GF-D8 (cell line): ENCODE results near the gene KCNQ1.

ENCODE experiments used
- DNase-seq: peaks from one replicate; lab custom pipeline; 2025; lab: John Stamatoyannopoulos, UW

The KCNQ1 gene

GRCh38 chr11:2796508-2797113 lies 351.8 kb downstream of the KCNQ1 start:
- DNase-seq = no peak

DNA sequence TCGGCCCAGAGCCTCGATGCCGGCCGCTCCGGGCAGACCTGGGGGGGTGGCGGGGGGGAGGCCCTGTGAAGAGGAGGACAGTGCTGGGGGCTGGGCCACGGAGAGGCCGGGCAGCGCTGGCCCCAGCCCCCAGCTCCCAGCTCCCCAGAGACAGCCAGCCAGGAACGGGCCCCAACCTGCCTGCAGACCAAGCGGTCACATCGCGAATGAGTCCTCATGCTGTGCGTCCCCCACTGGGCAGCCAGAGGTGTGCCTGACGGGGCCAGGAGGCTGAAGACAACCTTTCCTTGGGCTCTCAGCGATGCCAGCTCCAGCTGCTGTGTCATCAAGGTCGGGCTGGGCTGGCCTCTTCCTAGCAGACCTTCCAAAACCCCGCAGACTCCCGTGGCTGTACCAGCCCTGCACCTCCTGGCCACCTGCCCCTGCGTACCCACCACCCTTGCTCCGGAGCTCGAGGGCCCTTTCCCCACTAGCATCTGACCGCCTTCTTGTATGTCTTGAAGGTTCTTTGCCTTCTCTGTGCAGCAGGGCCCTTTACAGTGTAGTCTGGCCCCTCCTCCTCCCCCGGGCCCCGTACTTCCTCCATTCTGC lies 352.4 kb downstream of the KCNQ1 start:
- DNase-seq = no peak

DNA sequence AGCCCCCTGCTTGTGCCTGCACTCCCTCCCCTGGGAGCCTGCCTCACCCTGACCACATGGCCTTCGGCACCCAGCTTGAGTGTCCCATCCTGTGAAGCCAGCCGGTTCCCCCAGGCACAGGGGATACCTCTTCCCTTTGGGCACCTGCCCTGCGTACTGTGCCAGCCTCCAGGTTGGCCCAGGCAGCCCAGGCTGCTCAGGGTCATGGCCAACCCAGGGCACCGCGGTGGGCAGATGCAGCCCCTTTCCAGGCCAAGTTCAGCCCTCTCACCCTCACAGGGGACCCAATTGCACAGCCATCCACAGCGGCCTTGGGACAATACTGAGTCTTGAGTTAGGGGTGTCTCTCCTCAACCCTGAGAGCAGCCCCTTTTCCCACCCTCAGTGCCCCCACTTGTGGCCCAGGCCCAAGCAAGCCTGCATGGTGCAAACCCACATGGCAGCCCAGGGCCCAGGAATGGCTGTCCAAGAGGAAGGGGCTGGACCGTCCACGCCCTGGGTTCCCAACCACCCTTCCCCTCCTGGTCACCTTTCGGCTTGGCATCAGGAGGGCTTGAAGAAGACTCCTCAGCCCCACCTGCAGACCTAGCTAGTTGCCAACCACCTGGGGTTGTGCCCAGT lies 353.0 kb downstream of the KCNQ1 start:
- no peak for DNase-seq

- no peak for DNase-seq
These were observed 354.3 kb downstream of the KCNQ1 start for GRCh38 chr11:2798951-2799761.

GRCh38 chr11:2799881-2800654 lies 355.3 kb downstream of the KCNQ1 start:
- no peak for DNase-seq

- no peak for DNase-seq
These were observed 356.1 kb downstream of the KCNQ1 start for GRCh38 chr11:2800655-2801531.

DNA sequence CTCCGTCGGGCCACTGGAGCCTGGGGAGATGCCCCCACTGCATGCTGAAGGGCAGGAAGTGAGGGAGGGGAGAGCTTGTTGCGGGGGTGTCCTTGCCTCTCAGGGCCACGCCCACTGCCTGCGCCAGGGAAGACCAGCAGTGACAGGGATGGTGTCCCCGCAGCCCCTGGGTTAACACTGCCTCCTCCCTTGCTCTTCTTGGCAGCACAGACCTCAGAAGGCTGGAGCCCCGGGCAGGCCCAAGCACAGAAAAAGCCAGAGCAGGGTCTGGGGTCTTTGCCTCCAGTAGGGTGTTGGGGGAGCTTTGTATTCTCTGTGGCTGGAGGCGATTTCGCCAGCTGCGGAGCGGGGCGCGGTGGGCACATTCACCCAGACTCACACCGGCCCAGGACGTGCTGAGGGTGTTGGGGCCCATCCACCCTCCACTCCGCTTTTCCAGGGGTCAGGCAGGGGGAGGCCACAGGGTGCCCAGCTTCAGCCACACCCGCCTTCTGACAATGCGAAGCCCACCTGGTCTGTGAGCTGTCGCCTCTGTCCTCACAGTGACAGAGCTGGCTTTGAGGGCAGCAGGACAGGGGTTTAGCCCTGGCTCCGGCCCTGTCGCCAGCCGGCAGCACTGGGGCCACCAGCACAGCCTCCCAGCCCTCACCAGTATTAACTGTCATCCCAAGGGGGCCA lies 357.0 kb downstream of the KCNQ1 start:
- no peak for DNase-seq

DNA sequence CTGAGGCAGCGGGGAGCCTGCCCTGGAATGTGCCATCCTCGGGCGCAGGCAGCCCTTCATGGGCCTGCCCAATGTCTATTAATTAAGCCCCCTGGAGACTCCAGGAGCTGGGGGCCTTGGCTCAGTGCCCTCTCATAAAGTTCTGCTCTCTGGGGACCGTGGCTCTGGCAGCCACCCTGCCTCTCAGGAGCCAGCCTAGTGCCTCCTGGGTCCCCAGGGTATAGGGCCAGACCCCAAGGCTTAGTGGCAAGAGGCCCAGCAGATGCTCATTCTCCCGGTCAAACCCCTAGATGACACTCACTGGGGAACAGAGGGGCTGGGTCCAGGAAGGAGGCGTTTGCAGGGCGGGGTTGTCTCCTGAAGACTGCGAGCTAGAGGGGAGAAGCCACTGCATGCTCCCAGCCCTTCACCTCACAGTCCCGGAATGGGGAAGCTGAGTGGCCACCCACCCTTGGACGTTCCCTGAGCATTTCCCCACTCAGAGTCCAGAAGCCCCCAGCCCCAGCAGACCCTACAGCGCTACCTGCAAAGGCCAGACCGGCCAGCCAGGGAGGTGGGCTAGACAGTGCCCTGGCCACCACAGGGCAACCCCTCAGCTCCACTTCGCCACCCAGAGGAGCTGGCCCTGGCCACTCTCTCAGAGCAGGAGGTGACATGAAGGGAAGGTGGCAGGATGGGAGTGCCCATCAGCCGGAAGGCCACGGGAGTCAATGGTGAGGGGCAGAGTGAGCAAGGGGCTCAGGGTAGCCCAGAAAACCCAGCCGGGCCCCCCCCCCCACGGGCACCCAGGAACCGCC lies 357.8 kb downstream of the KCNQ1 start:
- DNase-seq = no peak

- no peak for DNase-seq
These were observed 358.6 kb downstream of the KCNQ1 start for GRCh38 chr11:2803186-2804091.

- no peak for DNase-seq
These were observed 359.4 kb downstream of the KCNQ1 start for GRCh38 chr11:2804189-2804588.

DNA sequence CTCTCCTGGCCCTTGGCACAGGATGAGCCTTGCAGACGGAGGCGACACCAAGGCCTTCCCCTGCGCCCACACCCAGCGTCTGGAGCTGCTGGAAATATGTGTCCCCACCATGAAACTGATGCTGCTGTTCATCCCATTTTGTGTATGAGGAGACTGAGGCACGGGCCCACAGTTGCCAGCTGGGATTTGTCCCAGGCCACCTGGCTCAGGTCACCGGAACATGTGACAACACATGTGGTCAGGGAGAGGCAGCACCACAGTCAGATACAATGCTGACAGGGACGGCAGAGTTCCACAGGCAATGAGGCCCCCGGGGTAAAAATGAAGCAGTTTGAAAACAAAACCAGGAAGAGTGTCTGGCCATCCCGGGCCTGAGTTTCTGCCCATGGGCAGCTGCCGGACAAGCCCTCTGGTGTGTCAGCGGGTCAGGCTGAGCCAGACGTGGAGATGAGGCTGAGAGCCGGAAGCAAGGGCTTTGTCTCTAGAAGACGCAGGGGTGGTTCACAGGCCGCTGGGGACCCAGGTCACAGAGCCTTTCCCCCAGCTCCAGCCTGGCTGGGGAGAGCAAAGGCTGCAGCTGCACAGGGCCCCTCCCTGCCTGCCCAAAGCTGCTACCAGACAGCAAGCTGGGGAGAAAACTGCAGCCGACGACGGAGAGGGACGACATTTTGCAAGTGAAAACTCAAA lies 360.0 kb downstream of the KCNQ1 start:
- DNase-seq = no peak

- DNase-seq = no peak
These were observed 360.7 kb downstream of the KCNQ1 start for GRCh38 chr11:2805388-2806056.

DNA sequence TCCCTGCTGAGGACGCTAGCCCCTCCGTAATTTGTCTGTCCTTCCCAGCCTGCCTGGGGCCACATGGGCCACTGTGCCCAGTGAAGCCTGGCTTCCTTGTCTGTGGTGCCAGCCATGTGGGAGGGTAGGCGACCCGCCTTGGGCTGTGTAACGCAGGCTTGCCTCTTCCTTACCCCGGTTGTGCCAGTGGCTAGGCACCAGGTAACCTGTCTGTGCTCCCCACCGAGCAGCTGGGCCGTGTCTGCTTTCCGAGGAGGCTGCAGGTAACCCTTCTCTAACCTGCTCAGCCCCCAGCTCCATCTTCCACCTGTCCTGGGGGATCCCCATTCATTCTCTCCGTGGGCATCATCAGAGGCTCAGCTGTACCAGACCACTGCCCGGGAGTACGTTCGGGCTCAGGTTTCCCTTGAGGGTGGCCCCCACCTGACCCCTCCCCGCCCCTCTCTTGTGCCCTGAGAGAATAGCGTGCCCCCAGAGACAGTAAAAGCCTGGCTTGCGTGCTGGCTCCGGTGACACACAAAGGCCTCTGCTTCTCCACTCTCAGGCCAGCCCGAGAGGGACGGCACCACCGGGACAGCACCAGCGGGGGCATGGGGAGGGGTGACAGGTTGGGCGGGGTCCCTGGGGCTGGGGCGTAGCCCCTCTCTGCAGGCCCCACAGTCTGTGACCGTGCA lies 361.7 kb downstream of the KCNQ1 start:
- DNase-seq = no peak

GRCh38 chr11:2807025-2807681 lies 362.3 kb downstream of the KCNQ1 start:
- DNase-seq = no peak

DNA sequence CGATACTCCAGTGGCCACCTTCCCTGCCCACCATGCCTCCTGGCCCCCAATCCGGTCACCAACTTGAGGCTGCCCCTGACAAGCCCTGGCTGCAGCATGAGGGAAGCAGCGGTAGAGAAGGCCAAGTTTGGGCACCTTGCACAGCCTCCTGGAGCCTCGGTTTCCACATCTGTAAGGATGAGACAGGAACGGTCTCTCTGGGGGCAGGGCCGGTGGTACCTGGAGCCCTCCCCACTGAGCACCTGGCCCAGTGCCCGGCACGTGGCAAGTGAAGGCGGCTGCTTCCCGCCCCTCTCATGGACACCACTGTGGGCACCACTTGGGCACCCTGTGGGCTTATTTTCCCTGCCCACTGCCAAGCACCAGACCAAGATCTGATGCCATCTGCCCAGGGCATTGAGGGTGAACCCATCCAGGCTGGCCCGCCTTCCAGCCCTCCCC lies 363.0 kb downstream of the KCNQ1 start:
- no peak for DNase-seq
